WTC11 (cell line): ENCODE data around the gene TBC1D22A. TPM values are rescaled to one million over a fixed set of nuclear protein-coding genes. Genes with fewer than 3 reads are reported as not detected.

Experiments used
- ATAC-seq: fragments of 200-7000 bp; cut with Tn5 transposase; 2 replicates; pipeline ENCODE4 v1.10.0; 2021; ENCODE audit warnings: mild to moderate bottlenecking, moderate library complexity
- CTCF ChIA-PET: fragments of 300-600 bp; sonication (Branson Sonifier 250); formaldehyde crosslinking; loops from one replicate; lab custom pipeline; 2021; ENCODE audit warnings: antibody characterized with exemption; lab: Charles Lee
- POLR2A ChIA-PET: fragments of 350-600 bp; sonication (Branson Sonifier 250); formaldehyde crosslinking; loops from one replicate; lab custom pipeline; 2021; ENCODE audit warnings: antibody characterized with exemption; lab: Charles Lee
- DNase-seq: peaks from one replicate; pipeline ENCODE4 v3.0.0; 2021; ENCODE audit warnings: low spot score
- H3K27ac Mint-ChIP-seq: 2 replicates; pipeline ENCODE4 v1.8.0; 2021; ENCODE audit warnings: mixed read lengths
- H3K27me3 Mint-ChIP-seq: 2 replicates; pipeline ENCODE4 v1.8.0; 2021; ENCODE audit warnings: low read depth, mild to moderate bottlenecking, moderate library complexity, mixed read lengths
- H3K36me3 Mint-ChIP-seq: 2 replicates; pipeline ENCODE4 v1.8.0; 2021; ENCODE audit warnings: mixed read lengths
- H3K4me1 Mint-ChIP-seq: 2 replicates; pipeline ENCODE4 v1.8.0; 2022; ENCODE audit warnings: mixed read lengths
- H3K4me3 Mint-ChIP-seq: 2 replicates; pipeline ENCODE4 v1.8.0; 2021; ENCODE audit warnings: mild to moderate bottlenecking, moderate library complexity, mixed read lengths
- H3K9me3 Mint-ChIP-seq: 2 replicates; pipeline ENCODE4 v1.8.0; 2021; ENCODE audit warnings: mixed read lengths
- ELF4 ChIP-seq: sonication (generic); formaldehyde crosslinking; IDR thresholded peaks from 2 replicates; pipeline ENCODE4 v1.8.1; 2022; ENCODE audit warnings: low read depth, mild to moderate bottlenecking, moderate library complexity, missing genetic modification reagents
- FOXJ3 ChIP-seq: sonication (generic); formaldehyde crosslinking; IDR thresholded peaks from 2 replicates; pipeline ENCODE4 v1.9.0; 2021; ENCODE audit warnings: missing genetic modification reagents, mild to moderate bottlenecking, borderline replicate concordance
- IRF2 ChIP-seq: sonication (generic); formaldehyde crosslinking; IDR thresholded peaks from 2 replicates; pipeline ENCODE4 v1.8.0; 2022; ENCODE audit warnings: low read depth, missing genetic modification reagents, borderline replicate concordance
- KAT7 ChIP-seq: sonication (generic); formaldehyde crosslinking; IDR thresholded peaks from 2 replicates; pipeline ENCODE4 v1.8.1; 2023; ENCODE audit warnings: missing genetic modification reagents, mild to moderate bottlenecking, borderline replicate concordance
- ZNF121 ChIP-seq: sonication (generic); formaldehyde crosslinking; IDR thresholded peaks from 2 replicates; pipeline ENCODE4 v1.8.0; 2023; ENCODE audit warnings: missing genetic modification reagents
- total RNA-seq: library from RNA; stranded (reverse); gene quantifications from 3 replicates; pipeline ENCODE4 v1.2.3, GENCODE V29; 2021
- TF ChIP-seq, protein P1 (sequence below): sonication (generic); formaldehyde crosslinking; IDR thresholded peaks from 2 replicates; pipeline ENCODE4 v1.8.0; 2022; ENCODE audit warnings: mild to moderate bottlenecking, missing genetic modification reagents
- TF ChIP-seq, protein P2 (sequence below): sonication (generic); formaldehyde crosslinking; conservative IDR thresholded peaks from 2 replicates; pipeline ENCODE4 v1.8.1; 2023; ENCODE audit warnings: mild to moderate bottlenecking, low read depth, missing genetic modification reagents, moderate library complexity
- TF ChIP-seq, protein P3 (sequence below): sonication (generic); formaldehyde crosslinking; IDR thresholded peaks from 2 replicates; pipeline ENCODE4 v1.8.1; 2022; ENCODE audit warnings: mild to moderate bottlenecking, missing genetic modification reagents, moderate library complexity, borderline replicate concordance
- TF ChIP-seq, protein P4 (sequence below): sonication (generic); formaldehyde crosslinking; IDR thresholded peaks from 2 replicates; pipeline ENCODE4 v1.8.1; 2022; ENCODE audit warnings: low read depth, mild to moderate bottlenecking, moderate library complexity, missing genetic modification reagents, borderline replicate concordance
- TF ChIP-seq, protein P5 (sequence below): sonication (generic); formaldehyde crosslinking; IDR thresholded peaks from 2 replicates; pipeline ENCODE4 v1.8.1; 2022; ENCODE audit warnings: missing genetic modification reagents, borderline replicate concordance
- TF ChIP-seq, protein P6 (sequence below): sonication (generic); formaldehyde crosslinking; IDR thresholded peaks from 2 replicates; pipeline ENCODE4 v1.8.1; 2023; ENCODE audit warnings: mild to moderate bottlenecking, moderate library complexity, missing genetic modification reagents
- TF ChIP-seq, protein P7 (sequence below): sonication (generic); formaldehyde crosslinking; IDR thresholded peaks from 2 replicates; pipeline ENCODE4 v1.8.1; 2023; ENCODE audit warnings: mild to moderate bottlenecking, missing genetic modification reagents
- TF ChIP-seq, protein P8 (sequence below): fragments of 250-450 bp; sonication (Bioruptor Pico); IDR thresholded peaks from 2 replicates; pipeline ENCODE4 v1.9.0; 2021; ENCODE audit warnings: mild to moderate bottlenecking
- TF ChIP-seq, protein P9 (sequence below): sonication (generic); formaldehyde crosslinking; IDR thresholded peaks from 2 replicates; pipeline ENCODE4 v1.8.0; 2022; ENCODE audit warnings: mild to moderate bottlenecking, missing genetic modification reagents

TBC1D22A gene
- total RNA-seq, 1 experiment from 2014 or later = 18.1 TPM

DNA sequence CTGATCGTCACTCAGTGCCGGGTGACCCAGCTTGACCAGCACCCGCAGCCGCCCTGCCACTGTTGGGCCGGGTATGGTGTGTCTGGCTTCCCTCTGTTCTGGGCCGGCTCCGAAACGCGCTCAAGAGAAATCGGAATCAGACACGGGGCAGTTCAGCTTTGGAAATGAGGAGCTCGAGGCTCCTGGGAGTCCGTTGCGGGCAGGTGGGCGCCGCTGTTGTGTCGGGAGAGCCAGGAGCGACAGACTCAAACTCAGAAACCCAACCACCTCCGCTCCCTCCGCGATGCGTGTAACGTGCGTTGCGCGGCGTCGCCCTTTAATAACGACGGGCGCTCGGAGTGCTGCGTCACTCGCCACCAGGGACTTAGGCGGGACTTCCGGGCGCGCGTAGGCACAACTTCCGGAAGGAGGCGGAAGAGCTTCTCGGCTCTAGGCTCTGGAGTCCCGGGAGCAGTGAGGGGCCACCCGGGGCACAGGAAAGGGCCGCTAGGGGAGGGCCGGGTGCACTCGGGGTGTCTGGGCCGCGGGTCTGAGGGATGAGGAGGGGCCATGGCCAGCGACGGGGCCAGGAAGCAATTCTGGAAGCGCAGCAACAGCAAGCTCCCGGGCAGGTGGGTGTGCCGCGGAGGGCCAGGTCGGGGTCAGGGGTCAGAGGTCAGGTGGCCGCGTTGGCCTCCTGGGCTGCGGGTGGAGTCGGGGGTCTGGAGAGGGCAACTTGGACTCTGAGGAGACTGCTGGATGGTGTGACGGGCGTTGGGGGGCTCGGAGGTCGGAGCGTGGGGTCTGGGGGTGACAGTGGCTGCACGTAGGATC is at the start of gene TBC1D22A (continued):
- TF ChIP-seq, protein P1, sequence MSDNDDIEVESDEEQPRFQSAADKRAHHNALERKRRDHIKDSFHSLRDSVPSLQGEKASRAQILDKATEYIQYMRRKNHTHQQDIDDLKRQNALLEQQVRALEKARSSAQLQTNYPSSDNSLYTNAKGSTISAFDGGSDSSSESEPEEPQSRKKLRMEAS (CRISPR knock-in tag) = peak; percentile 93
- TF ChIP-seq, protein P2, sequence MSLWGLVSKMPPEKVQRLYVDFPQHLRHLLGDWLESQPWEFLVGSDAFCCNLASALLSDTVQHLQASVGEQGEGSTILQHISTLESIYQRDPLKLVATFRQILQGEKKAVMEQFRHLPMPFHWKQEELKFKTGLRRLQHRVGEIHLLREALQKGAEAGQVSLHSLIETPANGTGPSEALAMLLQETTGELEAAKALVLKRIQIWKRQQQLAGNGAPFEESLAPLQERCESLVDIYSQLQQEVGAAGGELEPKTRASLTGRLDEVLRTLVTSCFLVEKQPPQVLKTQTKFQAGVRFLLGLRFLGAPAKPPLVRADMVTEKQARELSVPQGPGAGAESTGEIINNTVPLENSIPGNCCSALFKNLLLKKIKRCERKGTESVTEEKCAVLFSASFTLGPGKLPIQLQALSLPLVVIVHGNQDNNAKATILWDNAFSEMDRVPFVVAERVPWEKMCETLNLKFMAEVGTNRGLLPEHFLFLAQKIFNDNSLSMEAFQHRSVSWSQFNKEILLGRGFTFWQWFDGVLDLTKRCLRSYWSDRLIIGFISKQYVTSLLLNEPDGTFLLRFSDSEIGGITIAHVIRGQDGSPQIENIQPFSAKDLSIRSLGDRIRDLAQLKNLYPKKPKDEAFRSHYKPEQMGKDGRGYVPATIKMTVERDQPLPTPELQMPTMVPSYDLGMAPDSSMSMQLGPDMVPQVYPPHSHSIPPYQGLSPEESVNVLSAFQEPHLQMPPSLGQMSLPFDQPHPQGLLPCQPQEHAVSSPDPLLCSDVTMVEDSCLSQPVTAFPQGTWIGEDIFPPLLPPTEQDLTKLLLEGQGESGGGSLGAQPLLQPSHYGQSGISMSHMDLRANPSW (CRISPR knock-in tag) = 0 out of 2 replicates have a peak, but pooled peaks have one; percentile 55
- TF ChIP-seq, protein P3, sequence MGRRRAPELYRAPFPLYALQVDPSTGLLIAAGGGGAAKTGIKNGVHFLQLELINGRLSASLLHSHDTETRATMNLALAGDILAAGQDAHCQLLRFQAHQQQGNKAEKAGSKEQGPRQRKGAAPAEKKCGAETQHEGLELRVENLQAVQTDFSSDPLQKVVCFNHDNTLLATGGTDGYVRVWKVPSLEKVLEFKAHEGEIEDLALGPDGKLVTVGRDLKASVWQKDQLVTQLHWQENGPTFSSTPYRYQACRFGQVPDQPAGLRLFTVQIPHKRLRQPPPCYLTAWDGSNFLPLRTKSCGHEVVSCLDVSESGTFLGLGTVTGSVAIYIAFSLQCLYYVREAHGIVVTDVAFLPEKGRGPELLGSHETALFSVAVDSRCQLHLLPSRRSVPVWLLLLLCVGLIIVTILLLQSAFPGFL (CRISPR knock-in tag) = no peak

DNA sequence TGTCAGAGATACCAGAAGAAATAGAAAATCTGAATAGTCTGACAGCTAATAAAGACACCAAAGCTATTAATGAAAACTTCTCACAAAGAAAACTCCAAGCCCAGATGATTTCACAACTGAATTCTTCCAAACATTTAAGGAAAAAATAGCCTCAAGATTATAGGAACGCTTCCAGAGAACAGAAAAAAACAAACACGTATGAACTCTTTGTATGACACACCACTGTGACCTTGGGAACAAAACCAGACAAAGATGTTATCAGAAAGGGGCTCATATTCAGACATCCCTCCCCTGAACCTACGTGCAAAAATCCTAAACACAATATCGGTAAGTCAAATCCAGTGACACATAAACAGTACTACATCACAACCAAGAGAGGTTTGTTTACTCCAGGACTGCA is 47.9 kb upstream of the TBC1D22A start:
- POLR2A ChIA-PET = interaction anchor here (0.6 kb wide), 1 partner anchor 15 kb away, joined by 5 read pairs; no protein-coding TSS in a partner anchor
- H3K27me3 Mint-ChIP-seq = no peaks in the 10 kb centered on the region
- H3K9me3 Mint-ChIP-seq = no peaks in the 10 kb centered on the region
- peaks cover 53% of the 10 kb centered on the region for H3K36me3 Mint-ChIP-seq
- ATAC-seq = no peak
- no peak overlapping the region for H3K4me3 Mint-ChIP-seq
- CTCF ChIA-PET = interaction anchor here (1.7 kb wide), 1 partner anchor 151 kb away, joined by 3 read pairs; no protein-coding TSS in a partner anchor
- no peaks in the 10 kb centered on the region for H3K4me1 Mint-ChIP-seq
- DNase-seq = no peak
- no peak overlapping the region for H3K27ac Mint-ChIP-seq
- TF ChIP-seq, protein P4, sequence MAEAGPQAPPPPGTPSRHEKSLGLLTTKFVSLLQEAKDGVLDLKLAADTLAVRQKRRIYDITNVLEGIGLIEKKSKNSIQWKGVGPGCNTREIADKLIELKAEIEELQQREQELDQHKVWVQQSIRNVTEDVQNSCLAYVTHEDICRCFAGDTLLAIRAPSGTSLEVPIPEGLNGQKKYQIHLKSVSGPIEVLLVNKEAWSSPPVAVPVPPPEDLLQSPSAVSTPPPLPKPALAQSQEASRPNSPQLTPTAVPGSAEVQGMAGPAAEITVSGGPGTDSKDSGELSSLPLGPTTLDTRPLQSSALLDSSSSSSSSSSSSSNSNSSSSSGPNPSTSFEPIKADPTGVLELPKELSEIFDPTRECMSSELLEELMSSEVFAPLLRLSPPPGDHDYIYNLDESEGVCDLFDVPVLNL (CRISPR knock-in tag) = no peak
- TF ChIP-seq, protein P5, sequence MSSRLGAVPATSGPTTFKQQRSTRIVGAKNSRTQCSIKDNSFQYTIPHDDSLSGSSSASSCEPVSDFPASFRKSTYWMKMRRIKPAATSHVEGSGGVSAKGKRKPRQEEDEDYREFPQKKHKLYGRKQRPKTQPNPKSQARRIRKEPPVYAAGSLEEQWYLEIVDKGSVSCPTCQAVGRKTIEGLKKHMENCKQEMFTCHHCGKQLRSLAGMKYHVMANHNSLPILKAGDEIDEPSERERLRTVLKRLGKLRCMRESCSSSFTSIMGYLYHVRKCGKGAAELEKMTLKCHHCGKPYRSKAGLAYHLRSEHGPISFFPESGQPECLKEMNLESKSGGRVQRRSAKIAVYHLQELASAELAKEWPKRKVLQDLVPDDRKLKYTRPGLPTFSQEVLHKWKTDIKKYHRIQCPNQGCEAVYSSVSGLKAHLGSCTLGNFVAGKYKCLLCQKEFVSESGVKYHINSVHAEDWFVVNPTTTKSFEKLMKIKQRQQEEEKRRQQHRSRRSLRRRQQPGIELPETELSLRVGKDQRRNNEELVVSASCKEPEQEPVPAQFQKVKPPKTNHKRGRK (CRISPR knock-in tag) = no peak
- TF ChIP-seq, protein P6, sequence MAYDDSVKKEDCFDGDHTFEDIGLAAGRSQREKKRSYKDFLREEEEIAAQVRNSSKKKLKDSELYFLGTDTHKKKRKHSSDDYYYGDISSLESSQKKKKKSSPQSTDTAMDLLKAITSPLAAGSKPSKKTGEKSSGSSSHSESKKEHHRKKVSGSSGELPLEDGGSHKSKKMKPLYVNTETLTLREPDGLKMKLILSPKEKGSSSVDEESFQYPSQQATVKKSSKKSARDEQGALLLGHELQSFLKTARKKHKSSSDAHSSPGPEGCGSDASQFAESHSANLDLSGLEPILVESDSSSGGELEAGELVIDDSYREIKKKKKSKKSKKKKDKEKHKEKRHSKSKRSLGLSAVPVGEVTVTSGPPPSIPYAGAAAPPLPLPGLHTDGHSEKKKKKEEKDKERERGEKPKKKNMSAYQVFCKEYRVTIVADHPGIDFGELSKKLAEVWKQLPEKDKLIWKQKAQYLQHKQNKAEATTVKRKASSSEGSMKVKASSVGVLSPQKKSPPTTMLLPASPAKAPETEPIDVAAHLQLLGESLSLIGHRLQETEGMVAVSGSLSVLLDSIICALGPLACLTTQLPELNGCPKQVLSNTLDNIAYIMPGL (CRISPR knock-in tag) = no peak
- TF ChIP-seq, protein P7, sequence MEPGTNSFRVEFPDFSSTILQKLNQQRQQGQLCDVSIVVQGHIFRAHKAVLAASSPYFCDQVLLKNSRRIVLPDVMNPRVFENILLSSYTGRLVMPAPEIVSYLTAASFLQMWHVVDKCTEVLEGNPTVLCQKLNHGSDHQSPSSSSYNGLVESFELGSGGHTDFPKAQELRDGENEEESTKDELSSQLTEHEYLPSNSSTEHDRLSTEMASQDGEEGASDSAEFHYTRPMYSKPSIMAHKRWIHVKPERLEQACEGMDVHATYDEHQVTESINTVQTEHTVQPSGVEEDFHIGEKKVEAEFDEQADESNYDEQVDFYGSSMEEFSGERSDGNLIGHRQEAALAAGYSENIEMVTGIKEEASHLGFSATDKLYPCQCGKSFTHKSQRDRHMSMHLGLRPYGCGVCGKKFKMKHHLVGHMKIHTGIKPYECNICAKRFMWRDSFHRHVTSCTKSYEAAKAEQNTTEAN (CRISPR knock-in tag) = no peak
- TF ChIP-seq, protein P8, sequence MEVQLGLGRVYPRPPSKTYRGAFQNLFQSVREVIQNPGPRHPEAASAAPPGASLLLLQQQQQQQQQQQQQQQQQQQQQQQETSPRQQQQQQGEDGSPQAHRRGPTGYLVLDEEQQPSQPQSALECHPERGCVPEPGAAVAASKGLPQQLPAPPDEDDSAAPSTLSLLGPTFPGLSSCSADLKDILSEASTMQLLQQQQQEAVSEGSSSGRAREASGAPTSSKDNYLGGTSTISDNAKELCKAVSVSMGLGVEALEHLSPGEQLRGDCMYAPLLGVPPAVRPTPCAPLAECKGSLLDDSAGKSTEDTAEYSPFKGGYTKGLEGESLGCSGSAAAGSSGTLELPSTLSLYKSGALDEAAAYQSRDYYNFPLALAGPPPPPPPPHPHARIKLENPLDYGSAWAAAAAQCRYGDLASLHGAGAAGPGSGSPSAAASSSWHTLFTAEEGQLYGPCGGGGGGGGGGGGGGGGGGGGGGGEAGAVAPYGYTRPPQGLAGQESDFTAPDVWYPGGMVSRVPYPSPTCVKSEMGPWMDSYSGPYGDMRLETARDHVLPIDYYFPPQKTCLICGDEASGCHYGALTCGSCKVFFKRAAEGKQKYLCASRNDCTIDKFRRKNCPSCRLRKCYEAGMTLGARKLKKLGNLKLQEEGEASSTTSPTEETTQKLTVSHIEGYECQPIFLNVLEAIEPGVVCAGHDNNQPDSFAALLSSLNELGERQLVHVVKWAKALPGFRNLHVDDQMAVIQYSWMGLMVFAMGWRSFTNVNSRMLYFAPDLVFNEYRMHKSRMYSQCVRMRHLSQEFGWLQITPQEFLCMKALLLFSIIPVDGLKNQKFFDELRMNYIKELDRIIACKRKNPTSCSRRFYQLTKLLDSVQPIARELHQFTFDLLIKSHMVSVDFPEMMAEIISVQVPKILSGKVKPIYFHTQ (CRISPR knock-in tag) = no peak
- TF ChIP-seq ZNF121 (no peak), FOXJ3 (CRISPR knock-in tag) (no peak), IRF2 (CRISPR knock-in tag) (no peak), ELF4 (CRISPR knock-in tag) (no peak), KAT7 (no peak)
- TF ChIP-seq, protein P9, sequence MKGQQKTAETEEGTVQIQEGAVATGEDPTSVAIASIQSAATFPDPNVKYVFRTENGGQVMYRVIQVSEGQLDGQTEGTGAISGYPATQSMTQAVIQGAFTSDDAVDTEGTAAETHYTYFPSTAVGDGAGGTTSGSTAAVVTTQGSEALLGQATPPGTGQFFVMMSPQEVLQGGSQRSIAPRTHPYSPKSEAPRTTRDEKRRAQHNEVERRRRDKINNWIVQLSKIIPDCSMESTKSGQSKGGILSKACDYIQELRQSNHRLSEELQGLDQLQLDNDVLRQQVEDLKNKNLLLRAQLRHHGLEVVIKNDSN = no peak
- TF ChIP-seq, protein P1 (CRISPR knock-in tag) = no peak
